ENCODE results near the gene CDK5RAP3. TPM values are rescaled to one million over a fixed set of nuclear protein-coding genes. Genes with fewer than 3 reads are reported as not detected.

Gene CDK5RAP3
- total and polyA plus RNA-seq, 2 of the 13 experiments (the other 11 are each of a cell fraction or from before 2014, with no cell fraction given), result 128 to 154 TPM

GRCh38 chr17:47928415-47928814, 42.5 kb upstream of the CDK5RAP3 start:
- intact Hi-C loops (cut with micrococcal nuclease; ENCODE audit: unreplicated experiment) (no loop called here), in situ Hi-C loops (cut with HindIII; ENCODE audit: extremely low pct_ligation_motif_present, low pct_unique_long_range_greater_than_20kb) (no loop called here)
- Histone ChIP-seq H2AFZ (ENCODE audit: low read length) (no peak overlapping the region), H3K4me1 (ENCODE audit: insufficient read depth, low read length) (peaks cover 35% of the 10 kb centered on the region), H3K4me2 (ENCODE audit: low read depth, low read length) (no peak overlapping the region), H3K36me3 (replicated peaks in 1 of 2; ENCODE audit: control insufficient read depth in 1 of 2, insufficient read depth in 2 of 2, low read length in 2 of 2) (peaks cover 11 to 17% of the 10 kb centered on the region in 2 experiments), H3K9ac (ENCODE audit: insufficient read depth, low read depth, low read length) (no peak overlapping the region), H3K4me3 (replicated peaks in 1 of 3; ENCODE audit: insufficient read depth in 1 of 3, low read depth in 2 of 3, low read length in 3 of 3) (no peak overlapping the region), H3K27me3 (ENCODE audit: control insufficient read depth in 1 of 2, insufficient read depth in 2 of 2, low read length in 2 of 2) (no peaks in the 10 kb centered on the region), H3K27ac (ENCODE audit: extremely low read length, insufficient read depth, low read length) (no peak overlapping the region), H3K9me3 (ENCODE audit: low read length) (no peaks in the 10 kb centered on the region), H3K79me2 (ENCODE audit: insufficient read depth, low read length) (no peaks in the 10 kb centered on the region), H4K20me1 (ENCODE audit: insufficient read depth, low read length) (no peaks in the 10 kb centered on the region)
- no peak for FAIRE-seq
- TF ChIP-seq CREBL2 (CRISPR knock-in tag; IDR thresholded peaks at IDR 0.05; ENCODE audit: borderline replicate concordance) (no peak), FOXM1 (CRISPR knock-in tag; IDR thresholded peaks at IDR 0.05) (no peak), FOXJ3 (CRISPR knock-in tag; IDR thresholded peaks at IDR 0.05; ENCODE audit: borderline replicate concordance) (no peak), FOXO1 (CRISPR knock-in tag; IDR thresholded peaks at IDR 0.05) (no peak), PAX8 (CRISPR knock-in tag; IDR thresholded peaks at IDR 0.05; ENCODE audit: borderline replicate concordance) (no peak), ASH2L (IDR thresholded peaks at IDR 0.05; ENCODE audit: insufficient read length, low read depth, low read length) (no peak), NCOR1 (IDR thresholded peaks at IDR 0.05; ENCODE audit: borderline replicate concordance, low read length) (no peak), POLR2G (IDR thresholded peaks at IDR 0.05; ENCODE audit: low read depth, low read length) (no peak), SAP130 (CRISPR knock-in tag; IDR thresholded peaks at IDR 0.05; ENCODE audit: low read depth) (no peak), ZBTB43 (CRISPR knock-in tag; conservative IDR thresholded peaks at IDR 0.05) (no peak)
- TF ChIP-seq, protein P1, sequence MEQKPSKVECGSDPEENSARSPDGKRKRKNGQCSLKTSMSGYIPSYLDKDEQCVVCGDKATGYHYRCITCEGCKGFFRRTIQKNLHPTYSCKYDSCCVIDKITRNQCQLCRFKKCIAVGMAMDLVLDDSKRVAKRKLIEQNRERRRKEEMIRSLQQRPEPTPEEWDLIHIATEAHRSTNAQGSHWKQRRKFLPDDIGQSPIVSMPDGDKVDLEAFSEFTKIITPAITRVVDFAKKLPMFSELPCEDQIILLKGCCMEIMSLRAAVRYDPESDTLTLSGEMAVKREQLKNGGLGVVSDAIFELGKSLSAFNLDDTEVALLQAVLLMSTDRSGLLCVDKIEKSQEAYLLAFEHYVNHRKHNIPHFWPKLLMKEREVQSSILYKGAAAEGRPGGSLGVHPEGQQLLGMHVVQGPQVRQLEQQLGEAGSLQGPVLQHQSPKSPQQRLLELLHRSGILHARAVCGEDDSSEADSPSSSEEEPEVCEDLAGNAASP (CRISPR knock-in tag; IDR thresholded peaks at IDR 0.05; ENCODE audit: borderline replicate concordance), result no peak
- ChIA-PET CTCF (ENCODE audit: low intra/inter-chr PET ratio, low total read pairs) (no interaction called here), POLR2A (interaction anchor here (2.6 kb wide), 1 partner anchor 13 kb away, joined by 17 read pairs; the partner anchor contains the start of gene PNPO)
- 84% methylated on average over 2 of the region's 2 CpGs for WGBS (ENCODE audit: low lambda C conversion rate)
- no peak for ATAC-seq
- BruUV-seq (replicated peaks), result no TSS peak
- no peak for DNase-seq (ENCODE audit: low spot score)
